K562 (cell line): ENCODE results near the gene BTG2. TPM values are rescaled to one million over a fixed set of nuclear protein-coding genes. Genes with fewer than 3 reads are reported as not detected.
"Not testable (repeated sequence)": the region's sequence is repeated elsewhere in the genome, so short reads cannot be mapped to it uniquely, and the experiment has no call there.

Experiments
- ATAC-seq: fragments of 200-7000 bp; cut with Tn5 transposase; 3 replicates; pipeline ENCODE4 v1.9.1; 2020; ENCODE audit warnings: moderate library complexity
- BruUV-seq: library from RNA; stranded (reverse); fragments of 400-500 nt; replicated peaks from 2 replicates; lab custom pipeline; 2021; lab: Mats Ljungman, UMichigan
- CTCF ChIA-PET: fragments of 300-600 bp; formaldehyde crosslinking; extraction: SDS; loops from one replicate; lab custom pipeline; 2021; ENCODE audit warnings: low intra/inter-chr PET ratio; lab: Yijun Ruan, JAX
- POLR2A ChIA-PET: fragments of 300-600, 350-650 bp; sonication (Branson Sonifier 250); formaldehyde crosslinking; extraction: SDS; loops from one replicate; lab custom pipeline; 2021; ENCODE audit warnings: antibody characterized with exemption, inconsistent platforms; lab: Yijun Ruan, JAX
- DNase-seq, 4 experiments: peaks; one replicate each; pipeline versions ENCODE4 v3.0.0 to v3.0.0-alpha.2; 2011 to 2018; ENCODE audit warnings: low spot score in 3 of 4, mixed read lengths in 3 of 4; ENCODE audit errors: extremely low read depth in 1 of 4
- FAIRE-seq: peaks from 2 replicates; lab custom pipeline; 2011; peaks lifted over from hg19 to GRCh38; lab: Jason Lieb, UNC
- H2AFZ ChIP-seq: 2 replicates; pipeline ENCODE4 v1.6.0; 2011; ENCODE audit warnings: low read depth, low read length, control low read depth, inconsistent platforms
- H3K27ac ChIP-seq: fragments of 200-600 bp; 3 replicates; pipeline ENCODE4 v1.8.0; 2011; ENCODE audit warnings: low read depth, mild to moderate bottlenecking, control low read depth, inconsistent platforms, low read length, moderate library complexity, mixed read lengths; ENCODE audit errors: extremely low read depth
- H3K27me3 ChIP-seq, 2 experiments: fragments of 300-600 bp in 1 of 2; 2 replicates in 1 of 2; 3 replicates in 1 of 2; pipeline versions ENCODE4 v1.6.0 to v1.8.0; 2011; ENCODE audit warnings: inconsistent platforms in 2 of 2, low read length in 2 of 2, mild to moderate bottlenecking in 1 of 2, mixed read lengths in 1 of 2, moderate library complexity in 1 of 2; ENCODE audit not compliant: control insufficient read depth in 2 of 2, insufficient read depth in 2 of 2
- H3K36me3 ChIP-seq: fragments of 300-600 bp; 3 replicates; pipeline ENCODE4 v1.8.0; 2011; ENCODE audit warnings: mild to moderate bottlenecking, low read length, inconsistent platforms; ENCODE audit not compliant: control insufficient read depth, insufficient read depth
- H3K4me1 ChIP-seq, 2 experiments: fragments of 200-600 bp in 1 of 2; replicated peaks in 1 of 2; 2 replicates in 1 of 2; 3 replicates in 1 of 2; pipeline versions ENCODE4 v1.5.1 to v1.8.0; 2011; ENCODE audit warnings: inconsistent platforms in 2 of 2, low read length in 2 of 2, mild to moderate bottlenecking in 1 of 2, mixed read lengths in 1 of 2, moderate library complexity in 1 of 2; ENCODE audit not compliant: control insufficient read depth in 2 of 2, insufficient read depth in 2 of 2
- H3K4me2 ChIP-seq: 2 replicates; pipeline ENCODE4 v1.6.1; 2011; ENCODE audit warnings: low read length, control low read depth, inconsistent platforms, mixed read lengths; ENCODE audit not compliant: insufficient read depth
- H3K4me3 ChIP-seq: fragments of 200-600 bp; sonication (generic), shearing (Covaris generic); 2 replicates; pipeline ENCODE4 v1.5.1; 2016; ENCODE audit warnings: control low read depth, inconsistent platforms
- H3K79me2 ChIP-seq: fragments of 200-600 bp; 3 replicates; pipeline ENCODE4 v1.8.0; 2011; ENCODE audit warnings: low read length, inconsistent platforms; ENCODE audit not compliant: control insufficient read depth, insufficient read depth
- H3K9ac ChIP-seq, 2 experiments: 2 replicates each; pipeline versions ENCODE4 v1.6.0 to v1.6.1; 2011; ENCODE audit warnings: low read depth in 2 of 2, low read length in 2 of 2, control low read depth in 1 of 2, inconsistent platforms in 1 of 2, mild to moderate bottlenecking in 1 of 2, mixed read lengths in 1 of 2; ENCODE audit not compliant: insufficient read depth in 1 of 2
- H3K9me1 ChIP-seq: one replicate; pipeline ENCODE4 v1.6.0; 2011; ENCODE audit warnings: inconsistent platforms, mild to moderate bottlenecking, low read length, moderate library complexity; ENCODE audit not compliant: control insufficient read depth, insufficient read depth
- H3K9me3 ChIP-seq: replicated peaks from 2 replicates; pipeline ENCODE4 v1.5.1; 2011; ENCODE audit warnings: low read depth, low read length, inconsistent platforms; ENCODE audit not compliant: control insufficient read depth, insufficient read depth
- H4K20me1 ChIP-seq: replicated peaks from 2 replicates; pipeline ENCODE4 v1.6.1; 2011; ENCODE audit warnings: low read length, inconsistent platforms, mixed read lengths; ENCODE audit not compliant: control insufficient read depth, insufficient read depth
- CBX2 ChIP-seq: fragments of 200-600 bp; sonication (generic); IDR thresholded peaks from one replicate; pipeline ENCODE4 v1.6.1; 2012; ENCODE audit warnings: mild to moderate bottlenecking, low read length, inconsistent platforms; ENCODE audit not compliant: insufficient read depth, poor library complexity, severe bottlenecking
- CBX5 ChIP-seq: IDR thresholded peaks from 2 replicates; pipeline ENCODE4 v1.6.1; 2014; ENCODE audit warnings: low read depth, borderline replicate concordance
- EGR1 ChIP-seq: fragments of 450-650 bp; conservative IDR thresholded peaks from 2 replicates; pipeline ENCODE4 v1.6.1; 2017; ENCODE audit warnings: mild to moderate bottlenecking
- NFE2 ChIP-seq: IDR thresholded peaks from 2 replicates; pipeline ENCODE4 v1.6.1; 2014; ENCODE audit warnings: antibody characterized with exemption, low read depth
- ZNF639 ChIP-seq, 2 experiments: fragments of 200-800 bp in 1 of 2; sonication (Bioruptor generic) in 1 of 2; sonication (generic) in 1 of 2; formaldehyde crosslinking in 1 of 2; IDR thresholded peaks in 1 of 2; conservative IDR thresholded peaks in 1 of 2; 2 replicates each; pipeline versions ENCODE4 v1.5.0 to v1.6.1; 2016 to 2020; ENCODE audit warnings: missing compliant biosample characterization in 1 of 2, missing genetic modification characterization in 1 of 2, missing genetic modification reagents in 1 of 2
- WGBS: fragments of 100-300 bp; shearing (Covaris generic); methylation state at CpG from one replicate; pipeline ENCODE4 v1.1.6; 2016; ENCODE audit warnings: low coverage, mixed read lengths; ENCODE audit not compliant: insufficient coverage; ENCODE audit errors: missing lambda C conversion rate; 5-methylcytosine and 5-hydroxymethylcytosine counted together
- in situ Hi-C: fragments of 300-500 bp; cut with MboI; formaldehyde crosslinking; loops from 4 replicates; pipeline ENCODE4 v1.15.0; 2018; ENCODE audit warnings: inconsistent platforms, mixed read lengths
- intact Hi-C: fragments of 100-400 bp; cut with micrococcal nuclease; formaldehyde crosslinking; loops from 2 replicates; pipeline ENCODE4 v1.14.2; 2022
- polyA plus RNA-seq, 8 experiments: library from polyadenylated mRNA; depleted of rRNA in 4 of 8; stranded (reverse) in 5 of 8; unstranded in 3 of 8; fragments of >200 nt; fragmentation: Nextera tagmentation in 2 of 8; fragmentation: Illumina TruSeq in 1 of 8; extraction: Ambion mirVana in 2 of 8; extraction: Trizol in 1 of 8; gene quantifications; 2 replicates each; pipeline versions ENCODE4 v1.2.1 to v1.2.3, GENCODE V29; 2011 to 2014; ENCODE audit warnings: inconsistent platforms in 1 of 8, missing spikeins in 1 of 8
- total RNA-seq, 7 experiments: library from RNA; depleted of rRNA in 6 of 7; stranded (reverse); fragments of >200 nt in 6 of 7; fragmentation: Illumina TruSeq in 2 of 7; extraction: Trizol in 2 of 7; gene quantifications; 2 replicates each; pipeline versions ENCODE4 v1.2.1 to v1.2.3, GENCODE V29; 2011 to 2021; ENCODE audit warnings: low replicate concordance in 1 of 7
- TF ChIP-seq, protein P1 (sequence below): IDR thresholded peaks from 2 replicates; pipeline ENCODE4 v1.6.1; 2016; ENCODE audit warnings: missing genetic modification characterization, missing compliant biosample characterization

Gene BTG2
- total and polyA plus RNA-seq, 9 of the 15 experiments (the other 6 are each of a cell fraction or from before 2014, with no cell fraction given), result 2.3 to 41.9 (median 8.7) TPM

DNA sequence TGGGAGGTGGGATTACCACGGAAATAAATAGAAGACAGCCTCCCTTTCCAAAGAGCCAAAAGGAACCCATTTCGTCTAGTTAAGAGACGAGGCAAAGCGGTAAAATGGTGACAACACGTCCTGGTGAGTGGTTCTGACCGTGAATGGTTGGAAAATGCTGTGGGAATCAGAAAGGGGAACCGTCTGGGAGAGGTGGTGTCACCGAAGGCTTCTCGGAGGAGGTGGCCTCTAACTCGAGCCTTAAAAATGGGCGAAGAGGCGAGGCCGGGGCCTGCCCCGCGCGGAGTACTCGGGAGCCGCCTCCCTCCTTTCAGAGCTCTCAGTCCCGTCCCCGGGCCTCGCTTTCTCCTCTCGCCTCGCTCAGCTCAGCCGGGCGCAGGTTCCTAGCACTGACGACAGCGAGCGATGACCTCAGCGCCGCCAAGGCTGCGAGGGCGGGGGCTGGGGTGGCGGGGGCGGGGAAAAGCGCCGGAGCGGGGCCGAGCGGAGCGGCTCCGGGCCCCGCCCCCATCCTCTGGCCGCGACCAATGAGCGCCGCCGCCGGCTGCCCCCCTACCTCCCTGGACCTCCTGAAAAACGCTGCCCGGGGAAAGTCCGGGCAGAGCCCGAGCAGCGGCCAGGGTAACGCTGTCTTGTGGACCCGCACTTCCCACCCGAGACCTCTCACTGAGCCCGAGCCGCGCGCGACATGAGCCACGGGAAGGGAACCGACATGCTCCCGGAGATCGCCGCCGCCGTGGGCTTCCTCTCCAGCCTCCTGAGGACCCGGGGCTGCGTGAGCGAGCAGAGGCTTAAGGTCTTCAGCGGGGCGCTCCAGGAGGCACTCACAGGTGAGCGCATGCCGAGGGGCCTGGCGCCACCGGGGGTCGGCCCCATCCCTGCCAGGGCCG, at the start of gene BTG2 (continued):
- TF ChIP-seq, protein P1, sequence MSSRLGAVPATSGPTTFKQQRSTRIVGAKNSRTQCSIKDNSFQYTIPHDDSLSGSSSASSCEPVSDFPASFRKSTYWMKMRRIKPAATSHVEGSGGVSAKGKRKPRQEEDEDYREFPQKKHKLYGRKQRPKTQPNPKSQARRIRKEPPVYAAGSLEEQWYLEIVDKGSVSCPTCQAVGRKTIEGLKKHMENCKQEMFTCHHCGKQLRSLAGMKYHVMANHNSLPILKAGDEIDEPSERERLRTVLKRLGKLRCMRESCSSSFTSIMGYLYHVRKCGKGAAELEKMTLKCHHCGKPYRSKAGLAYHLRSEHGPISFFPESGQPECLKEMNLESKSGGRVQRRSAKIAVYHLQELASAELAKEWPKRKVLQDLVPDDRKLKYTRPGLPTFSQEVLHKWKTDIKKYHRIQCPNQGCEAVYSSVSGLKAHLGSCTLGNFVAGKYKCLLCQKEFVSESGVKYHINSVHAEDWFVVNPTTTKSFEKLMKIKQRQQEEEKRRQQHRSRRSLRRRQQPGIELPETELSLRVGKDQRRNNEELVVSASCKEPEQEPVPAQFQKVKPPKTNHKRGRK (tag), result no peak; the same call in 1 of the 2 replicates
- TF ChIP-seq CBX2 (no peak), ZNF639 (CRISPR knock-in tag; conservative IDR thresholded peaks at IDR 0.05 in 1 of 2, IDR thresholded peaks at IDR 0.05 in 1 of 2) (peak in 1 of 2 experiments; percentile 74; a peak in 1 of 4 replicates)

DNA sequence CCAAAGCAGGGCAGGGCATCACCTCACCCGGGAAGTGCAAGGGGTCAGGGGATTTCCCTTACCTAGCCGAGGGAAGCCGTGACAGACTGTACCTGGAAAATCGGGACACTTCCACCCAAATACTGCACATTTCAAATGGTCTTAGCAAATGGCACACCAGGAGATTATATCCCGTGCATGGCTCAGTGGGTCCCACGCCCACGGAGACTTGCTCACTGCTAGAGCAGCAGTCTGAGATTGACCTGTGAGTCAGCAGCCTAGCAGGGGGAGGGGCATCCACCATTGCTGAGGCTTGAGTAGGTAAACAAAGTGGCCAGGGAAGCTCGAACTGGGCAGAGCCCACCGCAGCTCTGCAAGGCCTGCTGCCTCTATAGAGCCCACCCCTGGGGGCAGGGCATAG, 48.7 kb upstream of the BTG2 start:
- H3K27me3 ChIP-seq, intact Hi-C loops, H4K20me1 ChIP-seq, ATAC-seq, BruUV-seq, H3K27ac ChIP-seq, H3K4me2 ChIP-seq, H3K9me3 ChIP-seq, FAIRE-seq, H3K4me1 ChIP-seq, H3K9me1 ChIP-seq, H3K79me2 ChIP-seq, POLR2A ChIA-PET, in situ Hi-C loops, H3K4me3 ChIP-seq, DNase-seq, H2AFZ ChIP-seq, H3K9ac ChIP-seq, H3K36me3 ChIP-seq, CTCF ChIA-PET: not testable (repeated sequence)
- 0% methylated on average over 9 of the region's 9 CpGs for WGBS
- TF ChIP-seq CBX5 (peak; percentile 65; the same call in 1 of the 2 replicates), NFE2 (0 out of 2 replicates have a peak, but pooled peaks have one; percentile 44), EGR1 (peak; percentile 68)
